GM12878 (cell line): ENCODE results near the gene RCL1.

ENCODE experiments used
- CREM ChIP-seq: IDR thresholded peaks from 2 replicates; pipeline ENCODE4 v1.6.1; 2014; ENCODE audit warnings: antibody characterized with exemption, low read depth
- CTCF ChIP-seq, 3 experiments: IDR thresholded peaks in 2 of 3; conservative IDR thresholded peaks in 1 of 3; 2 replicates each; pipeline ENCODE4 v1.5.1; 2011; ENCODE audit warnings: low read depth in 3 of 3, low read length in 3 of 3, mild to moderate bottlenecking in 3 of 3, control low read depth in 2 of 3, moderate library complexity in 2 of 3, inconsistent platforms in 1 of 3, mixed read lengths in 1 of 3; ENCODE audit not compliant: control insufficient read depth in 2 of 3, insufficient read depth in 1 of 3; ENCODE audit errors: extremely low read depth in 1 of 3
- JUNB ChIP-seq: IDR thresholded peaks from 2 replicates; pipeline ENCODE4 v1.6.1; 2016; ENCODE audit warnings: antibody characterized with exemption, mild to moderate bottlenecking
- KDM1A ChIP-seq: fragments of 200-600 bp; sonication (generic); IDR thresholded peaks from 2 replicates; pipeline ENCODE4 v1.6.1; 2016; ENCODE audit warnings: borderline replicate concordance
- NBN ChIP-seq: fragments of 450-650 bp; IDR thresholded peaks from 2 replicates; pipeline ENCODE4 v1.6.1; 2016
- NFYB ChIP-seq: IDR thresholded peaks from 2 replicates; pipeline ENCODE4 v1.6.1; 2011; ENCODE audit warnings: low read depth, mild to moderate bottlenecking, low read length, improper control_type of control experiment, moderate library complexity; ENCODE audit not compliant: insufficient read depth
- NR2C2 ChIP-seq: IDR thresholded peaks from 2 replicates; pipeline ENCODE4 v1.6.1; 2011; ENCODE audit warnings: borderline replicate concordance, low read depth; ENCODE audit not compliant: control insufficient read depth, insufficient read length
- SMAD5 ChIP-seq: IDR thresholded peaks from 2 replicates; pipeline ENCODE4 v1.6.1; 2016; ENCODE audit warnings: antibody characterized with exemption, low read depth
- SUZ12 ChIP-seq: fragments of 200-600 bp; sonication (generic); IDR thresholded peaks from one replicate; pipeline ENCODE4 v1.6.1; 2018; ENCODE audit warnings: antibody characterized with exemption, mild to moderate bottlenecking; ENCODE audit not compliant: unreplicated experiment
- TAF1 ChIP-seq: IDR thresholded peaks from 2 replicates; pipeline ENCODE4 v1.6.1; 2011; ENCODE audit warnings: mild to moderate bottlenecking, low read depth, low read length, borderline replicate concordance

DNA sequence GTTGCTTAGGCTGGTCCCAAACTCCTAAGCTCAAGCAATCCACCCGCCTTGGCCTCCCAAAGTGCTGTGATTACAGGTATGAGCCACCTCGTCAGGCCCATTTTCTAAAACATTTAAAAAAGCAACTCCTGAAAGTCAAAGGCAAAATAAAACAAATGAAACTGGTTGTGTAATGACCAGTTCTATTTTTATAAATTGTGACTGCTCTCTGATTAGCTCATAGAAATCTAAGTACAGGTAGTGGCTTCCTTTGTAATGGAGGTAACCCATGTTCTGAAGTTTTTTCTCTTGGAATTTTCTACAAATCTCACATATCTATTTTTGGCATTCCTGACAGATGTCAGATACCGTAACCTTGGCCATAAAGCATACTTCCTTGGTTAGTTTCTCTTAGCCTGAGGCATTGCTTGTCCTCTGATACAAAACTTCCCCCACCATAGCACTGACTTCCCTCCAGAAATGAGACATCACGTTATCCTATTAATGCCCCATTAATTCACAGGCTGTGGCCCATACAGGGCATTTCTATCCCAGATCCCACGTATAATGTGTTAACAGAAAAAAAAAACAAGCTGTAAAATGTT, 37.6 kb upstream of the RCL1 start:
- no peak for TF ChIP-seq TAF1
- no peak for TF ChIP-seq NBN
- no peak for TF ChIP-seq CTCF (IDR thresholded peaks at IDR 0.05 in 2 of 3, conservative IDR thresholded peaks at IDR 0.05 in 1 of 3; ENCODE audit: control insufficient read depth in 2 of 3, extremely low read depth in 1 of 3, insufficient read depth in 1 of 3, low read depth in 3 of 3, low read length in 3 of 3)
- peak; percentile 42; the same call in 1 of the 2 replicates for TF ChIP-seq JUNB
- no peak for TF ChIP-seq NR2C2
- TF ChIP-seq CREM = no peak
- TF ChIP-seq NFYB = no peak
- no peak for TF ChIP-seq KDM1A
- no peak for TF ChIP-seq SMAD5
- TF ChIP-seq SUZ12 = no peak
